Smooth muscle cell (in vitro differentiated cells): Measurements from ENCODE around the gene AHCY. TPM values are rescaled to one million over a fixed set of nuclear protein-coding genes. Genes with fewer than 3 reads are reported as not detected.
"Not testable (repeated sequence)": the region's sequence is repeated elsewhere in the genome, so short reads cannot be mapped to it uniquely, and the experiment has no call there.

Experiments used
- DNase-seq: peaks from one replicate; lab custom pipeline; 2025; ENCODE audit not compliant: unreplicated experiment; lab: John Stamatoyannopoulos, UW
- H2AFZ ChIP-seq: fragments of 200-600 bp; sonication (generic); 2 replicates; pipeline ENCODE4 v1.6.0; 2016; ENCODE audit warnings: antibody characterized with exemption, low read depth, mild to moderate bottlenecking
- H3F3A ChIP-seq: fragments of 200-600 bp; sonication (generic); 2 replicates; pipeline ENCODE4 v1.6.0; 2017; ENCODE audit warnings: antibody characterized with exemption, low read depth
- H3K27ac ChIP-seq: fragments of 200-600 bp; sonication (generic); 2 replicates; pipeline ENCODE4 v1.5.1; 2016; ENCODE audit warnings: low read depth, mild to moderate bottlenecking
- H3K27me3 ChIP-seq: fragments of 200-600 bp; sonication (generic); 2 replicates; pipeline ENCODE4 v1.6.1; 2016; ENCODE audit warnings: low read depth, mild to moderate bottlenecking
- H3K36me3 ChIP-seq: fragments of 200-600 bp; sonication (generic); 2 replicates; pipeline ENCODE4 v1.5.1; 2016; ENCODE audit warnings: low read depth
- H3K4me1 ChIP-seq: fragments of 200-600 bp; sonication (generic); 2 replicates; pipeline ENCODE4 v1.5.1; 2016; ENCODE audit warnings: low read depth
- H3K4me2 ChIP-seq: fragments of 200-600 bp; sonication (generic); 2 replicates; pipeline ENCODE4 v1.6.0; 2016; ENCODE audit warnings: mild to moderate bottlenecking
- H3K4me3 ChIP-seq: fragments of 200-600 bp; sonication (generic); 2 replicates; pipeline ENCODE4 v1.5.1; 2016; ENCODE audit warnings: mild to moderate bottlenecking
- H3K79me2 ChIP-seq: fragments of 200-600 bp; sonication (generic); 2 replicates; pipeline ENCODE4 v1.6.0; 2016; ENCODE audit warnings: low read depth, mild to moderate bottlenecking
- H3K9ac ChIP-seq: fragments of 200-600 bp; sonication (generic); 2 replicates; pipeline ENCODE4 v1.6.0; 2016; ENCODE audit warnings: low read depth
- H3K9me3 ChIP-seq: fragments of 200-600 bp; sonication (generic); replicated peaks from 2 replicates; pipeline ENCODE4 v1.5.1; 2016; ENCODE audit warnings: low read depth
- H4K20me1 ChIP-seq: fragments of 200-600 bp; sonication (generic); 2 replicates; pipeline ENCODE4 v1.6.0; 2016; ENCODE audit warnings: low read depth
- WGBS: methylation state at CpG from one replicate; pipeline ENCODE4 v1.1.7; 2016; ENCODE audit warnings: low lambda C conversion rate; 5-methylcytosine and 5-hydroxymethylcytosine counted together
- polyA plus RNA-seq: library from polyadenylated mRNA; unstranded; fragments of >200 nt; fragmentation: Nextera tagmentation; extraction: Ambion mirVana; gene quantifications from 2 replicates; pipeline ENCODE4 v1.2.1, GENCODE V29; 2016
- total RNA-seq: library from RNA; depleted of rRNA; stranded (reverse); fragments of >200 nt; gene quantifications from 2 replicates; pipeline ENCODE4 v1.2.3, GENCODE V29; 2014
- TF ChIP-seq, protein P1 (sequence below): fragments of 200-600 bp; sonication (generic); IDR thresholded peaks from 2 replicates; pipeline ENCODE4 v1.5.1; 2017; ENCODE audit warnings: borderline replicate concordance, mild to moderate bottlenecking, antibody characterized with exemption; ENCODE audit not compliant: insufficient read depth, poor library complexity, severe bottlenecking

The AHCY gene
- total RNA-seq = 58.3 and 73.8 TPM in 2 replicates
- polyA plus RNA-seq = 36.2 and 39.4 TPM in 2 replicates

GRCh38 chr20:34302723-34303533, at the start of gene AHCY:
AHCY (minus strand) TSS chr20:34303355; CDS start chr20:34303270, 85 bp downstream.
- no peaks in the 10 kb centered on the region for H3K27me3 ChIP-seq
- peak within 1 kb of the TSS; percentile 88 for H3K27ac ChIP-seq
- TF ChIP-seq, protein P1, sequence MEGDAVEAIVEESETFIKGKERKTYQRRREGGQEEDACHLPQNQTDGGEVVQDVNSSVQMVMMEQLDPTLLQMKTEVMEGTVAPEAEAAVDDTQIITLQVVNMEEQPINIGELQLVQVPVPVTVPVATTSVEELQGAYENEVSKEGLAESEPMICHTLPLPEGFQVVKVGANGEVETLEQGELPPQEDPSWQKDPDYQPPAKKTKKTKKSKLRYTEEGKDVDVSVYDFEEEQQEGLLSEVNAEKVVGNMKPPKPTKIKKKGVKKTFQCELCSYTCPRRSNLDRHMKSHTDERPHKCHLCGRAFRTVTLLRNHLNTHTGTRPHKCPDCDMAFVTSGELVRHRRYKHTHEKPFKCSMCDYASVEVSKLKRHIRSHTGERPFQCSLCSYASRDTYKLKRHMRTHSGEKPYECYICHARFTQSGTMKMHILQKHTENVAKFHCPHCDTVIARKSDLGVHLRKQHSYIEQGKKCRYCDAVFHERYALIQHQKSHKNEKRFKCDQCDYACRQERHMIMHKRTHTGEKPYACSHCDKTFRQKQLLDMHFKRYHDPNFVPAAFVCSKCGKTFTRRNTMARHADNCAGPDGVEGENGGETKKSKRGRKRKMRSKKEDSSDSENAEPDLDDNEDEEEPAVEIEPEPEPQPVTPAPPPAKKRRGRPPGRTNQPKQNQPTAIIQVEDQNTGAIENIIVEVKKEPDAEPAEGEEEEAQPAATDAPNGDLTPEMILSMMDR = no peak
- peaks cover 8% of the 10 kb centered on the region for H3F3A ChIP-seq
- H3K36me3 ChIP-seq = no peaks in the 10 kb centered on the region
- no peaks in the 10 kb centered on the region for H3K9me3 ChIP-seq
- peak within 1 kb of the TSS; percentile 90 for H3K9ac ChIP-seq
- H3K4me3 ChIP-seq = peak within 1 kb of the TSS; percentile 92
- H3K4me1 ChIP-seq = peaks cover 14% of the 10 kb centered on the region
- peak; percentile 94 for DNase-seq
- H4K20me1 ChIP-seq = peaks cover 7% of the 10 kb centered on the region
- peak within 1 kb of the TSS; percentile 98 for H2AFZ ChIP-seq
- WGBS = under 1% methylated on average over 69 of the region's 79 CpGs
- peaks cover 39% of the 10 kb centered on the region for H3K79me2 ChIP-seq
- peak within 1 kb of the TSS; percentile 99 for H3K4me2 ChIP-seq

DNA sequence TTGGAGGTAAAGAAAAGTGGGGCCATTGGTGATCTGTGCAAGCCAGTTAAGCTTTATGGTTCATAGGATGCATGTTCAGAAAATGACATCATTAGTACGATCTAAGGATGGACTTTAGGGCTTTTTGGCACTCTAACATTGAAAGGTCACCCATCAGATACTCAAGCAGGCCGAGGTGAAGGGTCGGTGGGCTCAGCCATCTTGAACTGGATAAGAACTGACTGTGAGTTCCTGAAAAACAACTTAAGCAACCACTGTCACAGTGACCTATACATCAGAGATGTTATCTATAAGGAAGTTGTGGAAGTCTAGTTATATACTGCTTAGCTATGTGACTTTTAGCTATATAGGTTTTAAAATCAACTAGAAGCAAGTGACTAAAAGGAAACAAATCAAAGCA, 46.9 kb upstream of the AHCY start:
- TF ChIP-seq, protein P1 = no peak
- no peaks in the 10 kb centered on the region for H3K79me2 ChIP-seq
- no peaks in the 10 kb centered on the region for H3F3A ChIP-seq
- 90% methylated on average over 3 of the region's 3 CpGs for WGBS
- DNase-seq = no peak
- H3K27ac ChIP-seq = no peak overlapping the region
- no peaks in the 10 kb centered on the region for H3K36me3 ChIP-seq
- no peaks in the 10 kb centered on the region for H4K20me1 ChIP-seq
- no peak overlapping the region for H3K4me3 ChIP-seq
- no peaks in the 10 kb centered on the region for H3K9me3 ChIP-seq
- H3K4me2 ChIP-seq = no peak overlapping the region
- no peak overlapping the region for H2AFZ ChIP-seq
- H3K27me3 ChIP-seq = no peaks in the 10 kb centered on the region
- no peaks in the 10 kb centered on the region for H3K4me1 ChIP-seq
- no peak overlapping the region for H3K9ac ChIP-seq

- Histone ChIP-seq H3K79me2 (no peaks in the 10 kb centered on the region), H3K36me3 (no peaks in the 10 kb centered on the region), H3F3A (no peaks in the 10 kb centered on the region), H3K27me3 (no peaks in the 10 kb centered on the region), H3K4me2 (no peak overlapping the region), H3K27ac (no peak overlapping the region), H3K9me3 (no peaks in the 10 kb centered on the region), H2AFZ (no peak overlapping the region), H3K4me1 (no peaks in the 10 kb centered on the region), H3K4me3 (no peak overlapping the region), H4K20me1 (no peaks in the 10 kb centered on the region), H3K9ac (no peak overlapping the region)
- no peak for DNase-seq
- 96% methylated on average over 4 of the region's 4 CpGs for WGBS
- TF ChIP-seq, protein P1 = no peak
These were observed 44.4 kb upstream of the AHCY start for GRCh38 chr20:34347571-34347970.

GRCh38 chr20:34346533-34346865, 43.3 kb upstream of the AHCY start:
- not testable (repeated sequence) for H3F3A ChIP-seq, H3K4me1 ChIP-seq, H2AFZ ChIP-seq, H3K4me3 ChIP-seq, H3K27me3 ChIP-seq, H3K9ac ChIP-seq, H4K20me1 ChIP-seq, H3K79me2 ChIP-seq, H3K9me3 ChIP-seq, H3K4me2 ChIP-seq, DNase-seq, H3K36me3 ChIP-seq, H3K27ac ChIP-seq
- WGBS = 96% methylated on average over 9 of the region's 9 CpGs

DNA sequence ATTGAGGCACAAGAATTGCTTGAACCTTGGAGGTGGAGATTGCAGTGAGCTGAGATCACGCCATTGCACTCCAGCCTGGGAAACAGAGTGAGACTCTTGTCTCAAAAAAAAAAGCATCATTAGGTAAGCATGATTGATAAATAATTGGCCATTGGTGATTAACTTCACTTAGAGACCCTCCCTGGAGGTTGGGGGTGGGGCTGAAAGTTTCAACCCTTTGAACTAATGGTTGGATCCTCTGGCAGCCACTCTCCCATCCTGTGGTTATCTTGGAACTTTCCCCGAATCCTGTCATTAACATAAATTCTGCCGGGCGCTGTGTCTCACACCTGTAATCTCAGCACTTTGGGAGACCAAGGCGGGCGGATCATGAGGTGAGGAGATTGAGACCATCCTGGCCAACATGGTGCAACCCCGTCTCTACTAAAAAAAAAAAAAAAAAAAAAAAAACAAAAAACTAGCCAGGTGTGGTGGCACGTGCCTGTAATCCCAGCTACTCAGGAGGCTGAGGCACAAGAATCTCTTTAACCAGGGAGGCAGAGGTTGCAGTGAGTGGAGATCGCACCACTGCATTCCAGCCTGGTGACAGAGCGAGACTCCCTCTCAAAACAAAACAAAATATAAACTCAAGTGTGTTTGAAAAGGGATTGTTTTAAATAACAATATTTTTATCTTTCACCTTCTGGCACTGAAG, 42.8 kb upstream of the AHCY start:
- H3K4me3 ChIP-seq, H3K9ac ChIP-seq, H3K79me2 ChIP-seq, H2AFZ ChIP-seq, H3F3A ChIP-seq, H3K27ac ChIP-seq, H3K27me3 ChIP-seq, H3K36me3 ChIP-seq, H3K9me3 ChIP-seq, H3K4me1 ChIP-seq, DNase-seq, H4K20me1 ChIP-seq, H3K4me2 ChIP-seq: not testable (repeated sequence)
- WGBS = 77% methylated on average over 10 of the region's 10 CpGs
